HepG2 (cell line): ENCODE data around the gene PRDX2. TPM values are rescaled to one million over a fixed set of nuclear protein-coding genes. Genes with fewer than 3 reads are reported as not detected.

ENCODE experiments used
- ADNP ChIP-seq: sonication (generic); formaldehyde crosslinking; IDR thresholded peaks from 2 replicates; pipeline ENCODE4 v1.4.0; 2020; ENCODE audit warnings: missing genetic modification reagents
- DNMT3B ChIP-seq: conservative IDR thresholded peaks from 2 replicates; pipeline ENCODE4 v1.6.1; 2016; ENCODE audit warnings: missing biosample characterization, control low read depth
- DZIP1 ChIP-seq: sonication (generic); formaldehyde crosslinking; IDR thresholded peaks from 2 replicates; pipeline ENCODE4 v1.5.0; 2020; ENCODE audit warnings: mild to moderate bottlenecking, missing genetic modification reagents
- FOXC1 ChIP-seq: sonication (generic); formaldehyde crosslinking; IDR thresholded peaks from 2 replicates; pipeline ENCODE4 v1.8.0; 2022; ENCODE audit warnings: mild to moderate bottlenecking, missing genetic modification reagents, borderline replicate concordance
- FOXO1 ChIP-seq: sonication (generic); formaldehyde crosslinking; IDR thresholded peaks from 2 replicates; pipeline ENCODE4 v1.4.0; 2020; ENCODE audit warnings: missing genetic modification reagents
- KAT7 ChIP-seq: IDR thresholded peaks from 2 replicates; pipeline ENCODE4 v1.6.1; 2018; ENCODE audit warnings: borderline replicate concordance, missing compliant biosample characterization
- KDM2A ChIP-seq: sonication (generic); formaldehyde crosslinking; IDR thresholded peaks from 2 replicates; pipeline ENCODE4 v1.4.0; 2020; ENCODE audit warnings: low read depth, missing genetic modification reagents, borderline replicate concordance
- MYC ChIP-seq: sonication (generic); formaldehyde crosslinking; IDR thresholded peaks from 2 replicates; pipeline ENCODE4 v1.9.0; 2021; ENCODE audit warnings: missing genetic modification reagents, borderline replicate concordance
- MYPOP ChIP-seq: sonication (generic); formaldehyde crosslinking; IDR thresholded peaks from 2 replicates; pipeline ENCODE4 v1.8.1; 2023; ENCODE audit warnings: mild to moderate bottlenecking, moderate library complexity, missing genetic modification reagents
- POLR2G ChIP-seq: fragments of 200-400 bp; formaldehyde crosslinking; IDR thresholded peaks from 2 replicates; pipeline ENCODE4 v1.6.1; 2018; ENCODE audit warnings: mild to moderate bottlenecking, low read depth, low read length, moderate library complexity
- RARA ChIP-seq: IDR thresholded peaks from 2 replicates; pipeline ENCODE4 v1.6.1; 2016; ENCODE audit warnings: missing genetic modification reagents, missing compliant biosample characterization
- YEATS4 ChIP-seq: sonication (generic); formaldehyde crosslinking; IDR thresholded peaks from 2 replicates; pipeline ENCODE4 v1.4.0; 2020; ENCODE audit warnings: missing genetic modification reagents, borderline replicate concordance
- ZBTB42 ChIP-seq: sonication (generic); formaldehyde crosslinking; IDR thresholded peaks from 2 replicates; pipeline ENCODE4 v1.5.0; 2020; ENCODE audit warnings: mild to moderate bottlenecking, missing genetic modification reagents
- ZFY ChIP-seq: sonication (generic); formaldehyde crosslinking; IDR thresholded peaks from 2 replicates; pipeline ENCODE4 v1.4.0; 2020; ENCODE audit warnings: missing genetic modification reagents
- ZNF121 ChIP-seq: sonication (generic); formaldehyde crosslinking; IDR thresholded peaks from 2 replicates; pipeline ENCODE4 v1.5.0; 2020; ENCODE audit warnings: mild to moderate bottlenecking, missing genetic modification reagents
- ZNF224 ChIP-seq: sonication (generic); formaldehyde crosslinking; IDR thresholded peaks from 2 replicates; pipeline ENCODE4 v1.5.0; 2020; ENCODE audit warnings: mild to moderate bottlenecking, missing genetic modification reagents
- ZNF382 ChIP-seq: sonication (generic); formaldehyde crosslinking; IDR thresholded peaks from 2 replicates; pipeline ENCODE4 v1.5.0; 2020; ENCODE audit warnings: missing genetic modification reagents, mild to moderate bottlenecking, borderline replicate concordance
- ZNF891 ChIP-seq: sonication (generic); formaldehyde crosslinking; IDR thresholded peaks from 2 replicates; pipeline ENCODE4 v1.5.0; 2020; ENCODE audit warnings: mild to moderate bottlenecking, missing genetic modification reagents
- polyA plus RNA-seq, 8 experiments: library from polyadenylated mRNA; depleted of rRNA in 3 of 8; stranded (reverse) in 7 of 8; unstranded in 1 of 8; fragments of >200 nt; fragmentation: Illumina TruSeq in 4 of 8; extraction: Trizol in 4 of 8; gene quantifications; 2 replicates each; pipeline versions ENCODE4 v1.2.1 to v1.2.3, GENCODE V29; 2011 to 2016; ENCODE audit warnings: low read depth in 4 of 8, missing spikeins in 1 of 8, mixed read lengths in 1 of 8; ENCODE audit not compliant: insufficient read depth in 1 of 8
- total RNA-seq, 5 experiments: library from RNA; depleted of rRNA; stranded (reverse); fragments of >200 nt; fragmentation: Illumina TruSeq; extraction: Trizol; gene quantifications; 2 replicates each; pipeline ENCODE4 v1.2.3, GENCODE V29; 2016; ENCODE audit warnings: low read depth in 1 of 5
- TF ChIP-seq, protein P1 (sequence below): sonication (generic); formaldehyde crosslinking; conservative IDR thresholded peaks from 2 replicates; pipeline ENCODE4 v1.4.0; 2020; ENCODE audit warnings: mild to moderate bottlenecking, missing genetic modification reagents, moderate library complexity
- TF ChIP-seq, protein P2 (sequence below): sonication (generic); formaldehyde crosslinking; IDR thresholded peaks from 2 replicates; pipeline ENCODE4 v1.5.1; 2020; ENCODE audit warnings: mild to moderate bottlenecking, missing genetic modification reagents, moderate library complexity

PRDX2 gene
- total and polyA plus RNA-seq, 2 of the 13 experiments (the other 11 are each of a cell fraction or from before 2014, with no cell fraction given) = 218 to 381 TPM

- TF ChIP-seq MYPOP (CRISPR knock-in tag) (0 out of 2 replicates have a peak, but pooled peaks have one; percentile 8), DNMT3B (0 out of 2 replicates have a peak, but pooled peaks have one; percentile 52), ZBTB42 (CRISPR knock-in tag) (0 out of 2 replicates have a peak, but pooled peaks have one; percentile 64), POLR2G (peak; percentile 57; the same call in 1 of the 2 replicates), KAT7 (no peak), RARA (CRISPR knock-in tag) (no peak), MYC (CRISPR knock-in tag) (peak; percentile 55; the same call in 1 of the 2 replicates), ZNF891 (CRISPR knock-in tag) (peak; percentile 77; the same call in 1 of the 2 replicates), FOXO1 (CRISPR knock-in tag) (no peak), KDM2A (CRISPR knock-in tag) (peak; percentile 26; the same call in 1 of the 2 replicates), ZNF382 (CRISPR knock-in tag) (no peak), ZNF121 (CRISPR knock-in tag) (no peak), YEATS4 (peak; percentile 58; the same call in 1 of the 2 replicates), ZFY (CRISPR knock-in tag) (peak; percentile 69), ZNF224 (CRISPR knock-in tag) (no peak), DZIP1 (CRISPR knock-in tag) (peak; percentile 42), ADNP (CRISPR knock-in tag) (no peak), FOXC1 (CRISPR knock-in tag) (peak; percentile 70; the same call in 1 of the 2 replicates)
- TF ChIP-seq, protein P1, sequence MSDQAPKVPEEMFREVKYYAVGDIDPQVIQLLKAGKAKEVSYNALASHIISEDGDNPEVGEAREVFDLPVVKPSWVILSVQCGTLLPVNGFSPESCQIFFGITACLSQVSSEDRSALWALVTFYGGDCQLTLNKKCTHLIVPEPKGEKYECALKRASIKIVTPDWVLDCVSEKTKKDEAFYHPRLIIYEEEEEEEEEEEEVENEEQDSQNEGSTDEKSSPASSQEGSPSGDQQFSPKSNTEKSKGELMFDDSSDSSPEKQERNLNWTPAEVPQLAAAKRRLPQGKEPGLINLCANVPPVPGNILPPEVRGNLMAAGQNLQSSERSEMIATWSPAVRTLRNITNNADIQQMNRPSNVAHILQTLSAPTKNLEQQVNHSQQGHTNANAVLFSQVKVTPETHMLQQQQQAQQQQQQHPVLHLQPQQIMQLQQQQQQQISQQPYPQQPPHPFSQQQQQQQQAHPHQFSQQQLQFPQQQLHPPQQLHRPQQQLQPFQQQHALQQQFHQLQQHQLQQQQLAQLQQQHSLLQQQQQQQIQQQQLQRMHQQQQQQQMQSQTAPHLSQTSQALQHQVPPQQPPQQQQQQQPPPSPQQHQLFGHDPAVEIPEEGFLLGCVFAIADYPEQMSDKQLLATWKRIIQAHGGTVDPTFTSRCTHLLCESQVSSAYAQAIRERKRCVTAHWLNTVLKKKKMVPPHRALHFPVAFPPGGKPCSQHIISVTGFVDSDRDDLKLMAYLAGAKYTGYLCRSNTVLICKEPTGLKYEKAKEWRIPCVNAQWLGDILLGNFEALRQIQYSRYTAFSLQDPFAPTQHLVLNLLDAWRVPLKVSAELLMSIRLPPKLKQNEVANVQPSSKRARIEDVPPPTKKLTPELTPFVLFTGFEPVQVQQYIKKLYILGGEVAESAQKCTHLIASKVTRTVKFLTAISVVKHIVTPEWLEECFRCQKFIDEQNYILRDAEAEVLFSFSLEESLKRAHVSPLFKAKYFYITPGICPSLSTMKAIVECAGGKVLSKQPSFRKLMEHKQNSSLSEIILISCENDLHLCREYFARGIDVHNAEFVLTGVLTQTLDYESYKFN (CRISPR knock-in tag) = peak; percentile 40; the same call in 1 of the 2 replicates
- TF ChIP-seq, protein P2, sequence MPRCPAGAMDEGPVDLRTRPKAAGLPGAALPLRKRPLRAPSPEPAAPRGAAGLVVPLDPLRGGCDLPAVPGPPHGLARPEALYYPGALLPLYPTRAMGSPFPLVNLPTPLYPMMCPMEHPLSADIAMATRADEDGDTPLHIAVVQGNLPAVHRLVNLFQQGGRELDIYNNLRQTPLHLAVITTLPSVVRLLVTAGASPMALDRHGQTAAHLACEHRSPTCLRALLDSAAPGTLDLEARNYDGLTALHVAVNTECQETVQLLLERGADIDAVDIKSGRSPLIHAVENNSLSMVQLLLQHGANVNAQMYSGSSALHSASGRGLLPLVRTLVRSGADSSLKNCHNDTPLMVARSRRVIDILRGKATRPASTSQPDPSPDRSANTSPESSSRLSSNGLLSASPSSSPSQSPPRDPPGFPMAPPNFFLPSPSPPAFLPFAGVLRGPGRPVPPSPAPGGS (CRISPR knock-in tag) = 0 out of 2 replicates have a peak, but pooled peaks have one; percentile 8
These were observed 26.7 kb downstream of the PRDX2 start, which contains the start of gene HOOK2 (continued) for GRCh38 chr19:12774588-12775555.
